Endodermal cell (in vitro differentiated cells): Measurements from ENCODE around the gene CARHSP1. TPM values are rescaled to one million over a fixed set of nuclear protein-coding genes. Genes with fewer than 3 reads are reported as not detected.

Experiments used
- DNase-seq: peaks from one replicate; pipeline ENCODE4 v3.0.0-alpha.2; 2017
- H3K27ac ChIP-seq: 2 replicates; pipeline ENCODE4 v1.5.1; 2013; ENCODE audit warnings: mild to moderate bottlenecking, low read depth, low read length, moderate library complexity
- H3K27me3 ChIP-seq: 2 replicates; pipeline ENCODE4 v1.6.1; 2013; ENCODE audit warnings: mild to moderate bottlenecking, low read length, moderate library complexity; ENCODE audit not compliant: insufficient read depth, control insufficient read depth, poor library complexity, severe bottlenecking
- H3K36me3 ChIP-seq: 2 replicates; pipeline ENCODE4 v1.7.0; 2013; ENCODE audit warnings: mild to moderate bottlenecking, low read length, moderate library complexity; ENCODE audit not compliant: control insufficient read depth, insufficient read depth
- H3K4me1 ChIP-seq: one replicate; pipeline ENCODE4 v1.7.0; 2013; ENCODE audit warnings: low read length; ENCODE audit not compliant: control insufficient read depth, insufficient read depth
- H3K4me3 ChIP-seq: 2 replicates; pipeline ENCODE4 v1.5.1; 2013; ENCODE audit warnings: mild to moderate bottlenecking, low read length, moderate library complexity
- H3K9ac ChIP-seq: 2 replicates; pipeline ENCODE4 v1.6.1; 2013; ENCODE audit warnings: mild to moderate bottlenecking, low read length, moderate library complexity; ENCODE audit not compliant: poor library complexity, severe bottlenecking; ENCODE audit errors: extremely low read depth
- H3K9me3 ChIP-seq: 2 replicates; pipeline ENCODE4 v1.6.1; 2013; ENCODE audit warnings: mild to moderate bottlenecking, low read length, moderate library complexity; ENCODE audit not compliant: control insufficient read depth
- H3K27ac Mint-ChIP-seq: 2 replicates; pipeline ENCODE4 v1.8.0; 2020; ENCODE audit warnings: mixed read lengths
- H3K27me3 Mint-ChIP-seq: 2 replicates; pipeline ENCODE4 v1.8.0; 2021; ENCODE audit warnings: mild to moderate bottlenecking, mixed read lengths; ENCODE audit not compliant: insufficient read depth
- H3K36me3 Mint-ChIP-seq: 2 replicates; pipeline ENCODE4 v1.8.0; 2020; ENCODE audit warnings: low read depth, mixed read lengths
- H3K4me1 Mint-ChIP-seq: 2 replicates; pipeline ENCODE4 v1.8.0; 2020; ENCODE audit warnings: mixed read lengths
- H3K4me3 Mint-ChIP-seq: 2 replicates; pipeline ENCODE4 v1.8.0; 2020; ENCODE audit warnings: mild to moderate bottlenecking, moderate library complexity, mixed read lengths
- H3K9me3 Mint-ChIP-seq: 2 replicates; pipeline ENCODE4 v1.8.0; 2020; ENCODE audit warnings: mild to moderate bottlenecking, mixed read lengths
- WGBS, 2 experiments: methylation state at CpG; one replicate each; pipeline versions ENCODE4 v1.1.5 to v1.1.7; 2013; ENCODE audit warnings: missing lambda C conversion rate in 2 of 2, mixed read lengths in 1 of 2; ENCODE audit not compliant: insufficient coverage in 1 of 2, insufficient read length in 1 of 2; 5-methylcytosine and 5-hydroxymethylcytosine counted together
- total RNA-seq, 2 donors: library from RNA; stranded (reverse); fragmentation: NEBNext Ultra II Directional in 1 of 2; extraction: Animal tissue kit (Norgen Biotek cat#: 25700) in 1 of 2; gene quantifications; 2 replicates in 1 of 2; 3 replicates in 1 of 2; pipeline ENCODE4 v1.2.1, GENCODE V29; 2021
- TF ChIP-seq, protein P1 (sequence below): fragments of 200-600 bp; sonication (generic); conservative IDR thresholded peaks from 2 replicates; pipeline ENCODE4 v1.5.0; 2021; ENCODE audit warnings: antibody characterized with exemption, mild to moderate bottlenecking

Gene CARHSP1
- total RNA-seq, 2 donors from 2014 or later, result 233 to 275 TPM

DNA sequence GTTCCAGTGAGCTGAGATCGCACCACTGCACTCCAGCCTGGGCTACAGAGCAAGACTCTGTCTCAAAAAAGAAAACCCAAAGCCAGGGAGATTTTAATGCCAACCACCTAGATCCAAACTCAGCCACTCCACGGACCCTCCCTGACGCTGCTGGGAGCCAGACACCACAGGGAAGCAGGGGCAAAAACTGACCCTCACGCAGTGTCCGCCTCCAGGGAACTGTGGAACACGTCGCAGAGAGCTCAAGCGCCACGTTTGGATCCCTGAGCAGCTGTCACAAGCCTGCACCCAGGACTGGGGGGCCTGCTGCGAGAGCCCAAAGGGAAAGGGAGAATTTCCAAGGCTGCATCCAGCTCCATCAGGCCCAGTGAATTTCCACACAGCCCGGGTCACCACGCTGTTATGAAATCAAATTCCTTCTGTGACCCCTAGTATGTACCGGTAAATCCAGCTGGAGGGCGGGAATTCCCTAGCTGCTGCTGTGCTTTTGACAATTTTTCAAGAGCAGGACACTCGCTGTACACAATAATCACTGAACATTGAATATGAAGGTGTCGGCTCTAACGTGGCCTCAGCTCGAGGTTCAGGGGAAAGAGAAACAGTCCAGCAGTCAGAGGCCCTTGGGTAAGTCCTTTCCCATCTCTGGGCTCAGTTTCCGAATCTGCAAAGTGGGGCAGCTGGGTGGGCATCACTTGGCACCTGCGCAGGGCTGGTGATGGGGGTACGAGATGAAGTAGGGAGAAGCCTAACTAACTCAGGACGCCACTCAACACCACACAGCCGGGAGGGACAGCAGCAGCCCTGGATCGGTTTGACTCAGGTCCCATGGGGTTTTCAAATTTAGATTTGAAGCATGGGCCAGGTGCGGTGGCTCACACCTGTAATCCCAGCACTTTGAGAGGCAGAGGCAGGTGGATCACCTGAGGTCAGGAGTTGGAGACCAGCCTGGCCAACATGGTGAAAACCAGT lies 8.6 kb downstream of the CARHSP1 start:
- H3K36me3 ChIP-seq, result peaks cover 70% of the 10 kb centered on the region
- peaks cover 21% of the 10 kb centered on the region for H3K4me1 Mint-ChIP-seq
- H3K9me3 ChIP-seq, result no peaks in the 10 kb centered on the region
- H3K9ac ChIP-seq, result no peak overlapping the region
- no peak overlapping the region for H3K4me3 ChIP-seq
- H3K27ac Mint-ChIP-seq, result peak overlapping the region; percentile 39
- no peak overlapping the region for H3K27ac ChIP-seq
- DNase-seq, result no peak
- no peaks in the 10 kb centered on the region for H3K27me3 Mint-ChIP-seq
- no peak overlapping the region for H3K4me3 Mint-ChIP-seq
- H3K27me3 ChIP-seq, result no peaks in the 10 kb centered on the region
- peaks cover 70% of the 10 kb centered on the region for H3K36me3 Mint-ChIP-seq
- WGBS, 2 experiments, result 86 to 88% methylated on average over 22 to 25 of the region's 25 CpGs
- TF ChIP-seq, protein P1, sequence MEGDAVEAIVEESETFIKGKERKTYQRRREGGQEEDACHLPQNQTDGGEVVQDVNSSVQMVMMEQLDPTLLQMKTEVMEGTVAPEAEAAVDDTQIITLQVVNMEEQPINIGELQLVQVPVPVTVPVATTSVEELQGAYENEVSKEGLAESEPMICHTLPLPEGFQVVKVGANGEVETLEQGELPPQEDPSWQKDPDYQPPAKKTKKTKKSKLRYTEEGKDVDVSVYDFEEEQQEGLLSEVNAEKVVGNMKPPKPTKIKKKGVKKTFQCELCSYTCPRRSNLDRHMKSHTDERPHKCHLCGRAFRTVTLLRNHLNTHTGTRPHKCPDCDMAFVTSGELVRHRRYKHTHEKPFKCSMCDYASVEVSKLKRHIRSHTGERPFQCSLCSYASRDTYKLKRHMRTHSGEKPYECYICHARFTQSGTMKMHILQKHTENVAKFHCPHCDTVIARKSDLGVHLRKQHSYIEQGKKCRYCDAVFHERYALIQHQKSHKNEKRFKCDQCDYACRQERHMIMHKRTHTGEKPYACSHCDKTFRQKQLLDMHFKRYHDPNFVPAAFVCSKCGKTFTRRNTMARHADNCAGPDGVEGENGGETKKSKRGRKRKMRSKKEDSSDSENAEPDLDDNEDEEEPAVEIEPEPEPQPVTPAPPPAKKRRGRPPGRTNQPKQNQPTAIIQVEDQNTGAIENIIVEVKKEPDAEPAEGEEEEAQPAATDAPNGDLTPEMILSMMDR, result no peak
- H3K4me1 ChIP-seq, result peaks cover 20% of the 10 kb centered on the region
- no peaks in the 10 kb centered on the region for H3K9me3 Mint-ChIP-seq

DNA sequence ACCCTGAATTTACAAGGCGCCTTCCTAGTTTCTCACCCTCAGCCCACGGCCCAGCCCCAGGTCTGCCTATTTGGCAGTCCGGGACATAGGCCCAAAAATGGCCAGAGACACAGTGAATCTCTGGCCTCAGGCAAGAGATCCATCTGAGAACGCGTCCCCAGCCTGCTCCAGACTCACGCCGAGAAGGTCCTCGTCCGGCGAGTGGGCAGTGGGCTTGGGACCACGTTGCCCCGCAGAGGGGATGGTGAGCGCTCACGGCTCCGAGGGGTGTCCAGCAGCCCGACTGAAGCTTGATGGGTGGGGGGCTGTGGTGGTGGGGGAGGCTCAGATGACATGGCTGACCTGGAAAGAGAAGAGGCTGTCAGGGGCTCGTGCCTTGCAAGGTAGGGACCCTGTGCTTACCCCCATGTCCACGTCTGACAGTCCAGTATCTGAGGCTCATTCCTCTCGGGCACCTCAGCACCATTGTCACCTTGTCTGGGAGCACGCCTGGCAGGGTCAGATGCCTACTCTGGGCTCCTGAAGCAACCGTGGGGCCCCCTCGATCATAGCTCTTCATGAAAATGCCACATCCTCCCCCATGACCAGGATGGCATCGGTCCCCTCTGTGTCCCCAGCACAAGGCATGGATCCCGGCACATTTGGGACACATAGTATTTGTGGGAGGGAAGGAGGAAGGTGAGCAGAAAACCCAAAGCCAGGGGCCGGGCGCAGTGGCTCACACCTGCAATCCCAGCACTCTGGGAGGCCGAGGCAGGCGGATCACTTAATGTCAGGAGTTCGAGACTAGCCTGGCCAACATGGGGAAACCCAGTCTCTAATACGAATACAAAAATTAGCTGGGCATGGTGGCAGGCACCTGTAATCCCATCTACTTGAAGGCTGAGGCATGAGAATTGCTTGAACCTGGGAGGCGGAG lies 9.6 kb downstream of the CARHSP1 start:
- H3K9ac ChIP-seq, result no peak overlapping the region
- no peaks in the 10 kb centered on the region for H3K9me3 ChIP-seq
- H3K4me3 Mint-ChIP-seq, result no peak overlapping the region
- no peaks in the 10 kb centered on the region for H3K27me3 Mint-ChIP-seq
- H3K4me3 ChIP-seq, result no peak overlapping the region
- peaks cover 77% of the 10 kb centered on the region for H3K36me3 Mint-ChIP-seq
- H3K27me3 ChIP-seq, result no peaks in the 10 kb centered on the region
- H3K27ac ChIP-seq, result no peak overlapping the region
- peaks cover 11% of the 10 kb centered on the region for H3K4me1 ChIP-seq
- peaks cover 70% of the 10 kb centered on the region for H3K36me3 ChIP-seq
- no peaks in the 10 kb centered on the region for H3K9me3 Mint-ChIP-seq
- H3K4me1 Mint-ChIP-seq, result peaks cover 19% of the 10 kb centered on the region
- no peak for DNase-seq
- TF ChIP-seq, protein P1, result no peak
- H3K27ac Mint-ChIP-seq, result no peak overlapping the region
- WGBS, 2 experiments, result 93 to 95% methylated on average over 23 to 31 of the region's 31 CpGs

DNA sequence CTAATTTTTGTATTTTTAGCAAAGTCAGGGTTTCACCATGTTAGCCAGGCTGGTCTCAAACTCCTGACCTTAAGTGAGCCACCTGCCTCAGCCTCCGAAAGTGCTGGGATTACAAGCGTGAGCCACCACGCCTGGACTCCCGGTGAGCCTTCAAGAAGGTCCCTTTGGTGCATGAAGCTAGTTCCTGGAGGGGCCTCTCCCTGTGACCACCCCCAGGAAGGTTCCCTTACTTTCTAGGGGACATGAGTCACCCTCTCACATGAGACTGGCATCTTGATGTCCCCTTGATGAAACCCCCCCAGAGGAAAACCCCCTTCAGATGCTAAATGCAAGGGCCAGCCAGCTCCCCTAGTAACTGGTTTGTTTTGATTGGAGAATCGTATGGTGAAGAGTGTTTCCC lies 12.8 kb downstream of the CARHSP1 start:
- Histone ChIP-seq H3K9ac (no peak overlapping the region), H3K27me3 (no peaks in the 10 kb centered on the region), H3K36me3 (peaks cover 86% of the 10 kb centered on the region), H3K4me1 (peaks cover 15% of the 10 kb centered on the region), H3K27ac (no peak overlapping the region), H3K9me3 (no peaks in the 10 kb centered on the region), H3K4me3 (no peak overlapping the region)
- WGBS, 2 experiments, result 75 to 78% methylated on average over 4 to 5 of the region's 5 CpGs
- Mint-ChIP-seq H3K27me3 (no peaks in the 10 kb centered on the region), H3K36me3 (peaks cover 85% of the 10 kb centered on the region), H3K9me3 (no peaks in the 10 kb centered on the region), H3K27ac (no peak overlapping the region), H3K4me3 (no peak overlapping the region), H3K4me1 (peaks cover 16% of the 10 kb centered on the region)
- no peak for DNase-seq
- TF ChIP-seq, protein P1, result no peak
